Measurements from ENCODE around the gene SHKBP1. TPM values are rescaled to one million over a fixed set of nuclear protein-coding genes. Genes with fewer than 3 reads are reported as not detected.
A peak's percentile ranks its signal among the peaks of the same experiment; 100 is the strongest.

SHKBP1 gene
- polyA plus RNA-seq, 1 donor from 2014 or later: 3.8 TPM

DNA sequence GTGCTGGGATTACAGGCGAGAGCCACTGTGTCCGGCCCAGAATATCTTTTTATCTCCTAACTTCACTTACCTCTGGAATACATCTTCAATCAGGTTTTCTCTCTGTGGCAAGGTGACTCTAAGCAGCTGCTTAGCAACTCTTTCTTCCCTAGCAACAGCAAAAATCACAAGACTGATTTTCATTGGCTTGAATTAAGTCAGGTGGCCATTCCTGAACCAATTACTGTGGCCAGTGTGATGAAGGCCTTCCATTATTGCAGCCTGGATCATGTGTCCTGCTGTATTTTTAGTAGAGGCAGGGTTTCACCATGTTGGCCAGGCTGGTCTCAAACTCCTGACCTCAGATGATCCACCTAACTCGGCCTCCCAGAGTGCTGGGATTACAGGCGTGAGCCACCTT, 15.5 kb downstream of the SHKBP1 start:
- H3K9me2 ChIP-seq (ENCODE audit: insufficient read depth, low read length): no peaks in the 10 kb centered on the region
- peak overlapping the region; percentile 85 for H3K27ac ChIP-seq (ENCODE audit: low read length)
- no peaks in the 10 kb centered on the region for H3K9me3 ChIP-seq (ENCODE audit: low read length)
- no peaks in the 10 kb centered on the region for H3F3A ChIP-seq (ENCODE audit: insufficient read depth, low read length, poor library complexity, severe bottlenecking)
- H2AFZ ChIP-seq (ENCODE audit: low read depth, low read length): peak overlapping the region; percentile 51
- H3K79me2 ChIP-seq (replicated peaks; ENCODE audit: insufficient read depth, low read length): no peaks in the 10 kb centered on the region
- H3K36me3 ChIP-seq (ENCODE audit: insufficient read depth, low read length): no peaks in the 10 kb centered on the region
- H3K4me2 ChIP-seq (ENCODE audit: low read length): no peak overlapping the region
- TF ChIP-seq MXI1 (conservative IDR thresholded peaks at IDR 0.05; ENCODE audit: poor library complexity, severe bottlenecking): peak; percentile 17
- TF ChIP-seq POLR2AphosphoS5 (IDR thresholded peaks at IDR 0.05): peak; percentile 36
- TF ChIP-seq, protein P1, sequence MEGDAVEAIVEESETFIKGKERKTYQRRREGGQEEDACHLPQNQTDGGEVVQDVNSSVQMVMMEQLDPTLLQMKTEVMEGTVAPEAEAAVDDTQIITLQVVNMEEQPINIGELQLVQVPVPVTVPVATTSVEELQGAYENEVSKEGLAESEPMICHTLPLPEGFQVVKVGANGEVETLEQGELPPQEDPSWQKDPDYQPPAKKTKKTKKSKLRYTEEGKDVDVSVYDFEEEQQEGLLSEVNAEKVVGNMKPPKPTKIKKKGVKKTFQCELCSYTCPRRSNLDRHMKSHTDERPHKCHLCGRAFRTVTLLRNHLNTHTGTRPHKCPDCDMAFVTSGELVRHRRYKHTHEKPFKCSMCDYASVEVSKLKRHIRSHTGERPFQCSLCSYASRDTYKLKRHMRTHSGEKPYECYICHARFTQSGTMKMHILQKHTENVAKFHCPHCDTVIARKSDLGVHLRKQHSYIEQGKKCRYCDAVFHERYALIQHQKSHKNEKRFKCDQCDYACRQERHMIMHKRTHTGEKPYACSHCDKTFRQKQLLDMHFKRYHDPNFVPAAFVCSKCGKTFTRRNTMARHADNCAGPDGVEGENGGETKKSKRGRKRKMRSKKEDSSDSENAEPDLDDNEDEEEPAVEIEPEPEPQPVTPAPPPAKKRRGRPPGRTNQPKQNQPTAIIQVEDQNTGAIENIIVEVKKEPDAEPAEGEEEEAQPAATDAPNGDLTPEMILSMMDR (IDR thresholded peaks at IDR 0.05; ENCODE audit: poor library complexity, severe bottlenecking): no peak
- TF ChIP-seq SMC3 (conservative IDR thresholded peaks at IDR 0.05; ENCODE audit: poor library complexity): no peak
- peak; percentile 22 for TF ChIP-seq EP300 (conservative IDR thresholded peaks at IDR 0.05; ENCODE audit: poor library complexity, severe bottlenecking)
- TF ChIP-seq EZH2 (IDR thresholded peaks at IDR 0.05; ENCODE audit: borderline replicate concordance, insufficient read depth, low read length, poor library complexity, severe bottlenecking): no peak
- H4K20me1 ChIP-seq (ENCODE audit: insufficient read depth): no peaks in the 10 kb centered on the region
- peak overlapping the region; percentile 68 for H3K4me3 ChIP-seq (ENCODE audit: low read length)
- H3K27me3 ChIP-seq (ENCODE audit: insufficient read depth, low read depth, low read length): peaks cover 4% of the 10 kb centered on the region
- H3K9ac ChIP-seq (ENCODE audit: low read length): peak overlapping the region; percentile 43

DNA sequence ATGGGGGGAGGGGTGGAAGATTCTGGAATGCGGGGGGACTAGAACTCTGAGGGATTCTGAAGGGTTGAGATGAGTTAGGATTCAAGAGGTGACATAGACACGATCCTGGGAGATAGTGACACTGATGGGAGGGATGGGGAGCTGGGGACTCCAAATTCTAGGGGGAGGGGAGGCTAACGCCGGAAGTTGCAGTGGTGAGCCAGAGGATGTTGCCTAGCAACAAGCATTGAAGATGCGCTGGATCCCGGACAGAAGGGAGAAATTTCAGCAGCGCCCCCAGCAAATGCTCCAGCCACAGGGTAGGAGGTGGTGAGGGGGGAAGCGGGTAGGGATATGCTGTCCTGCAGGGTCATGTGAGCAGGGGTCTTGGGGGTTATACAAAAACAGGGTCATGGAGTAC, 17.6 kb downstream of the SHKBP1 start:
- H3K27me3 ChIP-seq (ENCODE audit: insufficient read depth, low read depth, low read length): peaks cover 14% of the 10 kb centered on the region
- no peaks in the 10 kb centered on the region for H3K79me2 ChIP-seq (replicated peaks; ENCODE audit: insufficient read depth, low read length)
- no peak for TF ChIP-seq RAD21 (conservative IDR thresholded peaks at IDR 0.05)
- TF ChIP-seq MXI1 (conservative IDR thresholded peaks at IDR 0.05; ENCODE audit: poor library complexity, severe bottlenecking): no peak
- TF ChIP-seq EZH2 (IDR thresholded peaks at IDR 0.05; ENCODE audit: borderline replicate concordance, insufficient read depth, low read length, poor library complexity, severe bottlenecking): no peak
- no peak for TF ChIP-seq TAF1 (IDR thresholded peaks at IDR 0.05; ENCODE audit: low read depth)
- no peak for TF ChIP-seq SMC3 (conservative IDR thresholded peaks at IDR 0.05; ENCODE audit: poor library complexity)
- TF ChIP-seq EP300 (conservative IDR thresholded peaks at IDR 0.05; ENCODE audit: poor library complexity, severe bottlenecking): peak; percentile 36
- TF ChIP-seq REST (IDR thresholded peaks at IDR 0.05; ENCODE audit: borderline replicate concordance): no peak
- TF ChIP-seq, protein P1 (IDR thresholded peaks at IDR 0.05; ENCODE audit: poor library complexity, severe bottlenecking): peak; percentile 15
- no peak for TF ChIP-seq POLR2AphosphoS5 (IDR thresholded peaks at IDR 0.05)
- peak overlapping the region; percentile 67 for H3K4me2 ChIP-seq (ENCODE audit: low read length)
- H3K9ac ChIP-seq (ENCODE audit: low read length): peak overlapping the region; percentile 60
- no peak overlapping the region for H2AFZ ChIP-seq (ENCODE audit: low read depth, low read length)
- no peaks in the 10 kb centered on the region for H3K9me2 ChIP-seq (ENCODE audit: insufficient read depth, low read length)
- no peaks in the 10 kb centered on the region for H4K20me1 ChIP-seq (ENCODE audit: insufficient read depth)
- H3K9me3 ChIP-seq (ENCODE audit: low read length): no peaks in the 10 kb centered on the region
- no peaks in the 10 kb centered on the region for H3F3A ChIP-seq (ENCODE audit: insufficient read depth, low read length, poor library complexity, severe bottlenecking)
- H3K4me3 ChIP-seq (ENCODE audit: low read length): peak overlapping the region; percentile 68
- H3K36me3 ChIP-seq (ENCODE audit: insufficient read depth, low read length): no peaks in the 10 kb centered on the region
- H3K27ac ChIP-seq (ENCODE audit: low read length): peak overlapping the region; percentile 58
